Activated CD4-positive, alpha-beta T cell treated with anti-CD3 and anti-CD28 coated beads, Interleukin-2, Interleukin-6, amounts not matched to agents 100 ng/mL and 50 ng/mL, durations not matched to agents 16 hours and 8 hours (primary cell): Measurements from ENCODE around the gene ZFP57.

Experiments
- DNase-seq: peaks from one replicate; pipeline ENCODE4 v3.0.0-alpha.2; 2020

Gene ZFP57

GRCh38 chr6:29651413-29652197, 29.3 kb downstream of the ZFP57 start:
- peak; percentile 42 for DNase-seq

- DNase-seq: peak; percentile 98
These were observed 31.0 kb downstream of the ZFP57 start for GRCh38 chr6:29649701-29650673.

- DNase-seq: no peak
These were observed 32.9 kb downstream of the ZFP57 start for GRCh38 chr6:29647927-29648642.

- no peak for DNase-seq
These were observed 39.4 kb downstream of the ZFP57 start for GRCh38 chr6:29641430-29642148.

GRCh38 chr6:29637247-29637646, 43.7 kb downstream of the ZFP57 start:
- DNase-seq: no peak

GRCh38 chr6:29633534-29633905, 47.4 kb downstream of the ZFP57 start:
- no peak for DNase-seq

- peak; percentile 73 for DNase-seq
These were observed 48.0 kb downstream of the ZFP57 start, which contains the start of gene GABBR1 for GRCh38 chr6:29632789-29633533. GABBR1 (minus strand) TSS chr6:29633183; CDS start chr6:29632385, 798 bp downstream.

- DNase-seq: peak; percentile 49
These were observed 48.9 kb downstream of the ZFP57 start for GRCh38 chr6:29631860-29632731.

GRCh38 chr6:29631209-29631810, 49.6 kb downstream of the ZFP57 start:
- no peak for DNase-seq

GRCh38 chr6:29630315-29630714, 50.6 kb downstream of the ZFP57 start:
- no peak for DNase-seq

- no peak for DNase-seq
These were observed 51.4 kb downstream of the ZFP57 start for GRCh38 chr6:29629571-29629970.

- peak; percentile 64 for DNase-seq
These were observed 52.3 kb downstream of the ZFP57 start for GRCh38 chr6:29628419-29629281.

- peak; percentile 30 for DNase-seq
These were observed 53.1 kb downstream of the ZFP57 start for GRCh38 chr6:29627755-29628418.

- no peak for DNase-seq
These were observed 53.8 kb downstream of the ZFP57 start for GRCh38 chr6:29626948-29627754.

GRCh38 chr6:29625337-29625930, 55.5 kb downstream of the ZFP57 start:
- DNase-seq: no peak

- no peak for DNase-seq
These were observed 56.4 kb downstream of the ZFP57 start for GRCh38 chr6:29624520-29624961.
